GM21528 (cell line): ENCODE measurements around the gene TMEM233.
"Not testable (repeated sequence)": the region's sequence is repeated elsewhere in the genome, so short reads cannot be mapped to it uniquely, and the experiment has no call there.

ENCODE experiments used
- ATAC-seq: cut with Tn5 transposase; IDR thresholded peaks from one replicate; pipeline ENCODE4 v1.9.1; 2021; ENCODE audit warnings: mild to moderate bottlenecking, moderate library complexity; ENCODE audit not compliant: unreplicated experiment, low FRiP score

TMEM233 gene

DNA sequence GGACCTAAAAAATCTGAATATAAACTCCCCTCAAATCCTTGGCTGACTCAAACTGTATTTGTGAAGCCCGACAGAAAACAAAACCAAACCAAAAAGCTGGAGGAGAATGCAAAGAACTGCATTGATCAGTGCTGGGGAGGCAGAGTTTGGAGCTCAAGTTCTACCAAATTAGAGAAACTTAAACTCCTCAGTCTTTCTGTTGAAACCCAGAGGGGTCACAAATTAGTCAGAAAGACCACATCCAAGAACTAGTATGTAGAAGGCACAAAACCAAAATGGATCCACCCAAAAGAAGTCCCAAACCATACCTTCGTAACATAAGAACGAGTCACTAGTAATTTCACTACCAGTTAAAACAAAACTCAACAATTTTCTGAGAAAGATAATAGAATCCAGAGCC, 59.1 kb downstream of the TMEM233 start:
- ATAC-seq, result no peak

DNA sequence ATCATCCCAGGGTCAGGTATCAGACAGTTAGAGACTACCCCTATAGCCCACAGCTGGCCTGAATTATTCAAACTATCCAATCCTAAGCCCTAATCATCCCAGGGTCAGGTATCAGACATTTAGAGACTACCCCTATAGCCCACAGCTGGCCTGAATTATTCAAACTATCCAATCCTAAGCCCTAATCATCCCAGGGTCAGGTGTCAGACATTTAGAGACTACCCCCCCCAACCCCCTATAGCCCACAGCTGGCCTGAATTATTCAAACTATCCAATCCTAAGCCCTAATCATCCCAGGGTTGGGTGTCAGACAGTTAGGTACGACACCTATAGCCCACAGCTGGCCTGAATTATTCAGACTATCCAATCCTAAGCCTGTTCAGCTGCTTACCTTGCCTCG, 63.4 kb downstream of the TMEM233 start:
- not testable (repeated sequence) for ATAC-seq

DNA sequence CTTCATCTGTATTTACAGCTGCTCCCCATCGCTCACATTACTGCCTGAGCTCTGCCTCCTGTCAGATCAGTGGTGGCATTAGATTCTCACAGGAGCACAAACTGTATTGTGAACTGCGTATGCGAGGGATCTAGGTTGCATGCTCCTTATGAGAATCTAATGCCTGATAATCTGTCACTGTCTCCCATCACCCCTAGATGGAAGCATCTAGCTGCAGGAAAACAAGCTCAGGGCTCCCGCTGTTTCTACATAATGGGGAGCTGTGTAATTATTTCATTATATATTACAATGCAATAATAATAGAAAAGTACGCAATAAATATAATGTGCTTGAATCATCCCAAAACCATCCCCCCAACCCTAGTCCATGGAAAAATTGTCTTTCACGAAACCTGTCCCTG, 64.6 kb downstream of the TMEM233 start:
- not testable (repeated sequence) for ATAC-seq

DNA sequence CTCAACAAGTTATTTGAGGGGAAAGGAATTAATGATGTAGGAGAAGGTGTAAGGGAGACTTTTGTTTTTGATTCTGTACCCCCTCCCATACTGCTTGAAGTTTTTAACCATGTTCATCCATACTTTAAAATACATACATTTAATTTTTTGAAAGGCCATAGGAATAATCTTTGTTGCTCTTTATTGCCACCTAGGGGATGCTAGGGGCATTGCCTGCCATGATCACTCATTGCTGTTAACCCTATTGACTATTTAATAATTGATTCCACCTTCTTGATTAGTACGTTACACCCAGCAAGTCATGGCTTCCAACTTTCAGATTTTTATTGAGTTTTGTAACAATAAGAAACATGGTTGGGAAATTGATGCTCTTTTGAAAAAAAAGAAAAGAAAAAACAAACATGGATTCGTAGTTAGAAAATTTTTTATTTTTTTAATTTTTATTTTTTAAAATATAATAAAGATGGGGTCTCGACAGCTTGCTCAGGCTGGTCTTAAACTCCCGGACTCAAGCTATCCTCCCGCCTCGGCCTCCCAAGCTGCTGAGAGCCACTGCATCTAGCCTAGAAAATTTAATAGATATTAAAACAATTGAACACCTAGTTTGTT, 65.8 kb downstream of the TMEM233 start:
- ATAC-seq, result no peak

DNA sequence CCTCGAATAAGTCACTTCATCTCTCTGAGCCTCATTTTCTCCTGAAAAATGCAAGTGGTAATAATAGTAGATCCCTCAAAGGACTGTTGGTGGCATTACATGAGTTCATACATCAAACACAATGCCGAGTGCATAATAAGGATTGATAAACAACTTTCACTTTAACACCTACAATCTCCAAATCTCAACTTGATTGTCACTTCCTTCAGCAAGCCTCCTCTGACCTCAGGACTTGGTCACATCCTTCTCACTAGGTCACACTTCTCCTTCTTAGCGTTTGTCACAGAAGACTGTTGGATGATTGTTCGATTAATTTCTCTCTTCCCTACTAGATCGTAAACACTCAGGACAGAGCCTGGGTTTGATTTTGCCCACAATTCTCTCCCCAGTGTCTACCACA, 66.5 kb downstream of the TMEM233 start:
- ATAC-seq, result no peak

DNA sequence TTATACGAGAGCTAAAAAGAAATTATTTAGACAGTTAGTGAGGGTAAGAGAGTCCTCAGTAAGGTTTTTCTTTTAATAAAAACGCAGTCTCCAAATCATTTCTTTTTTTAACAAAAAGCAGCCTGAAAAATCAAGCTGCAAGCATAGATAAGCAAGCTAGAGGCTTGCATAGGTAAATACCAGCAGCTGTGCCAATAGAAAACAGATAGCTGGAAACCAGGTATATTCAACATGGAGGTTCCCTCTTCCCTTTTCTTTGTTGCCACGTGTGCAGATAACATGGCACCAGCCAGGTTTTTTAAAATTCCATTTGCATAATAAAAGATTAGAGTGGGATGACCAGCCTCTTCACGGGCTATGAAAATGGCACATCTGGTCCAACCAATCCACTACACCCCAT, 68.3 kb downstream of the TMEM233 start:
- no peak for ATAC-seq

DNA sequence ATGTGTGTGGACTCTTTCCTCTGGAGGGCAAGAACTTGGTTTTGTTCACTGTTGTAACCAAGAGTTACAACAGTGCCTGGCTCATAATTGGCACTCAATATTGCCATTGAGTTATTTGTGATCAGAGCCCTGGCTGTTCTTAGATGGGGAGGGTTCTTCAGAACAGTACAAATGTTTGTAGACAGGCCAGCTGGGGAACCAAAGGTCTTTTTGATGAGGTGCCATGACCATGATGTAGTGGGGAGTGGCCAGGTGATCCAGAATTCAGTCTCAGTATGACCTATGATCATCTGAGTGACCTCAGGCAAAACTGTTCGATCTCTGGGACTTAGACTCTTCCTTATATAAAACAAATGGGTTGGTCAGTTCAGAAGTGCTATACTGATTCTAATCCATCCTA, 71.1 kb downstream of the TMEM233 start:
- no peak for ATAC-seq

DNA sequence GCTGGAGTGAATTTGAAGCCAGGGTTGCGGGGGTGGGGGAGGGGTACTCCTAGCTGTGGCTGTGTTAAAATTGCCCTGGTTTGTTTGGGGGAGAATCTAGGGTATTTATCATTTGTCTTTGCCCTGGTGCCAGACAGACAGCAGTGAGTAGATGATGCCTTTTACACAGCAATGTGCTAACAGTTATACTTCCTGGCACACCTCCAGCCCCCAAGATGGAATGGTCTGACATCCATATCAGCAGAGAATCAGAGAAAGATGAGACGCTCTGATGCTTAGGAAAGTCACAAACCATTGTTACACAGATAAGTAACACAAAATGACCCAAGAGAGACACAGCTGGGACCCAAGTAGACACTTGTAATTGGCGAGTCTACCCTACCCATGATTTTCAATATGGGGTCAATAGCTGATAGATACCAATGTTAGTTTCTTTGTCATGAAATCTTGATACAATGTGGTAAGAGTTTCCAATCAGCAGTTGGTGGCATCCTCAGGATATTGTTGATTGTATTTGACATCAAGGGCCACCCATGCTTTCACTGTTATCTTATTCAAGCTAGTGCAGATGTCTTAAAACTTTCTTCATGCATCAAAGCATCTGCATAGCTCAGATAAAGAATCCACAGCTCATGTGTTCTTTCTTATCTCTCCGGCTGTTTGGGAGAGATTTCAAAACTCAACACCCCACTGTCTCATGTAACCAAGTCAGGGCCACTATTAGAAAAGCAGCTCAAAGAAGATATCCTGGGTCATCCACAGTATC, 71.8 kb downstream of the TMEM233 start:
- no peak for ATAC-seq

DNA sequence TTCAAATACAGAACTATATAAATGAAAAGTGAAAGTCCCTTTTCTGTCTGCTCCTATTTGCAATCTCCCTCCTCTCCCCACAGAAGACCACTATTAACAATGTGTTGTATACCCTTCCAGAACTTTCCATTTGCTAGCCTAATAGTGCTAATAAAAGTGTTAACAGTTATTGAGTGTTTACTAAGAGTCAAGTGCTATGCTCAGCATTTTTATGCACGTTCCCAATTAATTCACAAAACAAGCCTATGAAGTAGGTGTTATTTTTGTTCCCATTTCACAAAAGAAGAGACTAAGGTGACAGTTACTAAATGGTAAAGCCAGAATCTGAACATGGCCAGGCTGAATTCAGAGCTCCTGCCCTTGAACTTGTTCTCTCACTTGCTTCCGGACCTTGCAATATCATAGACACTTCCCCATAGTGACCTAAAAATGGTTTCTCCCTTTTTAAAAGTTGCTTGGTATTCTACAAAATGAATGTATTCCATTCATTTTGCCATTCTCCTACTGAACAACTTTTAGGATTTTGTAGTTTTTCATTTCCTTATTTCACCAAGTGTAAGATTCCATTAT, 72.7 kb downstream of the TMEM233 start:
- no peak for ATAC-seq

DNA sequence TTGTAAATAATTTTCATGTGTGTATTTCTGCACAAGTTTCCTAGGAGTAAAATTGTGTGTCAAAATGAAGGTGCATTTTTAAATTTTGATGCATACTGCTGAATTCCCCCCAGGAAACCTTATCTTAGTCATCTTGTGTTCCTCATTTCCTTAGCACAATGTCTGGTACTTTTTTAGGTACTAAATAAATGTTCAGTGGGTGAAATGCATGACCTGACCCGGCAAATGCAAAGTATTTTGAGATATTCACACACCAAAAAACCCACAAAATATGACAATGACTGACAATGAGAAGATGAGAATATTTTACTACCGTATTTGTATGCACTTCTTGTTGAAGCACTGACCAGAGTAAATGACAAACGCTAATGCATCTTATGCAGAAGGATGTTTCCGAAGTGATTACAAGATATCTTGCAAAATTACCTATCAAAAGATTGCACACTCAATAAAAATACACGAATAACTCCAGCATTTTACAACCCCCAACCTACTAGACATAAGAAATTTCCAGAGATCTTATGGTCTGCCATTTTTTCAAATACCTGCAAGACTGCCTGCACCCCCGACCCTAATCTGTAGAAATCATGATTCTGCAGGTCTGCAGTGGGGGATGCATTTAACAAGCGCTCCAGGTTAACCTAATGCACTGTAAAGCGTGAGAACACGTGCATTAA, 73.5 kb downstream of the TMEM233 start:
- ATAC-seq, result peak; percentile 13

DNA sequence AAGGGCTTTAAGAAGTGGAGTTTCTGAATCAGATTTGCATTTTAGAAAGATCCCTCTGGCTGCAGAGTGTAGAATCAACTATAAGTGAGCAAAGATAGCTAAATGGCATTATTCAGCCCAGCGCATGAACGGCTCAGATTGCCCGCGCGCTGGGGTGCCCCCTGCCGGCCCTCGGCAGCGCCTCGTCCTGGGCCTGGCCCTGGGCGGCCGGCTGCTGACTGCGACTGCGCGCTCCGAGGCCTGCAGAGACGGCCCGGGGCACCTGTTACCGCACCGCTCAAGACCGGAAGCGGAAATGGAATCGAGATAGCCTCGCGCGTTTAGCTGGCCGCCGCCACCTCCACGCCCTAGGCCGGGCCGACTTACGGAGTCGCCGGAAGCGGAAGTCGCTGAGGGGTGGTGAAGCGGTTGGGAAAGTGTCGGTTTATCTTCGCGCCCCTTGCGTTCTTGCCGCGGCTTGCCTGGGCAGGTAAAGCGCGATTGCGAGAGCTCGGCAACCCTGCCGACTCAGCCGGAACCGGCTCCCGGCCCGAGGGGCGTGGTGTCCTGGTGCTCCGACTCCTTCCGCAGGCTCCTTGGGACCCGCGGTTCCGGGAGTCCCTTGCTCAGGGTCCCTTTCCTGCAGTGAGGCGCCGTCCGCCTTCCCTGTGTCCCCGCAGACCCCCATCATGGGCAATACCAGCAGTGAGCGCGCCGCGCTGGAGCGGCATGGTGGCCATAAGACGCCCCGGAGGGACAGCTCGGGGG, 74.2 kb downstream of the TMEM233 start, which contains the start of gene PRKAB1:
PRKAB1 (plus strand) TSS at position 557 of the 747 bp plus-strand sequence; CDS start at position 669, 112 bp downstream.
- peak; percentile 96 for ATAC-seq

DNA sequence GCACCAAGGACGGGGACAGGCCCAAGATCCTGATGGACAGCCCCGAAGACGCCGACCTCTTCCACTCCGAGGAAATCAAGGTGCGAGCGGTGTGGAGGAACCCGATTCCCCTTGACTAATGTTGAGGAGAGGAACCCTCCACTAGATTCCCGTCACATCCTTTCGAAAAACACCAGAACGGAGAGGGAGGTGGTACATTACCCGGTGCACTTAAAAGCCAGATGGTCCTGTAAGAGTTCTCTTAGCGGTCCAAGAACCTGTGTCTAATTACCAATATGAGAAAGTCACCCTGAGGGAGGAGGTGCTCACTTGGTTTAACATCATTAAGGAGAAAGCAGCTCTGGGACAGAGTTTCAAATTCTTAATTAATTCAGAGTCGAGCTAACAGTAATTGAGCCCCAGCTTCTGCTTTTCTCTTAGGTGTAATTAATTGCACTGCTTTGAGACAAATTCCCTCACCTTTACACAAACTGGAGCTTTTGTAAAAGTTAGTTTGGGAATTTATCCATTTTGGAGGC, 74.8 kb downstream of the TMEM233 start:
- ATAC-seq, result no peak

DNA sequence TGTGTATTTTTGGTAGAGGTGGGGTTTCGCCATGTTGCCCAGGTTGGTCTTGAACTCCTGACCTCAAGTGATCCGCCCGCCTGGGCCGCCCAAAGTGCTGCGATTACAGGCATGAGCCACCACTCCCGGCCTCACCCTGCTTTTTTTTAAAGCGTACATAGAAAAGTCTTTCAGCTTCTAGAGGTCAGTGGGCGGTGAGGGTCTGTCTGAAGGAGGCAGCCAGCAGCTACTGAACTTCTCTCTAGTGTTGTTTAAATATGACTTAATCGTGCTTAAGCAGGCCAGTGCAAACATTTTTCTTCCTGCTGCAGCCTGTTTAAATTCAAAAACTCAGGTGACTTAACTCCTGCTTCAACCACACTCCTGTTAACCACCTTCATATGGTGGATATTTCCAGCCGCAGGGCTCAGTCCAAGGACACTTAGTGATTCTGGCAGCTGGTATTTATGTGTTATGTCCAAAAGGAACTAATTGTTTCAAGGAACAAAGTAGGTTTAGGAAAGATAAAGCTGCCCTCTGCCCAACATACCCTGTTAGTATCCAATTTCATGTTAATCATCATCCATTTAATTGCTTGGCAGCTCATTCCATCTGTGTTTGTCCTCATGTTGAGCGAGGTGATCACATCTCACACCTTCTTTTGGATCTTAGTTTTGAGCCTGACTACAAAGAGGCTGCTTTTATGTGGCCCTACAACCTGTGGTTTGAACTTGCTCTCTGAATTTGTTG, 76.3 kb downstream of the TMEM233 start:
- ATAC-seq, result no peak

DNA sequence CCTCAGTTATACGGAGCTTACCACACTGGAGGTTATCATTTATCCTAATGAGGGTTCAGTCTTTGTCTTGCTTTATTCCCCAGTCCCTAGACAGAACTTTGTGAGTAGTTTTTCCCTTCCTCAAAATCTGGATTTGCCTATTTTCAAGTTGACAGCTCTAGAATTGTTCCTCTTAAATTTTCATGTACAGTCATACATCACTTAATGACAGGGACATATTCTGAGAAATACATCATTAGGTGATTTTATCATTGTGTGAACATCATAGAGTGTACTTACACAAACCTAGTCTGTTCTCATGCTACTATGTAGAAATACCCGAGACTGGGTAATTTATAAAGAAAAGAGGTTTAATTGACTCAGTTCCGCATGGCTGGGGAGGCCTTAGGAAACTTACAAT, 77.5 kb downstream of the TMEM233 start:
- no peak for ATAC-seq

DNA sequence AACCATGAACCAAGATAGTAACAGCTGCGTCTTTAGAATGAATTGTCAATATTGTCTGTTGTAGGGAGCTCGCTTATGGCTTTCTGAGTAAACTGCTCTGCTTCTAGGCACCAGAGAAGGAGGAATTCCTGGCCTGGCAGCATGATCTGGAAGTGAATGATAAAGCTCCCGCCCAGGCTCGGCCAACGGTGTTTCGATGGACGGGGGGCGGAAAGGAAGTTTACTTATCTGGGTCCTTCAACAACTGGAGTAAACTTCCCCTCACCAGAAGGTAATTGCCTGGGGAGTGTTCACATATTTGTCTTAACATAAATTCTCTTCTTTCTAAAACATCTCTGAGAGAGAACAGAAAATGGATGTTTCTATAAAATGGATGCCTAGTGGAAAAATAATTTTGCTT, 78.6 kb downstream of the TMEM233 start:
- no peak for ATAC-seq

DNA sequence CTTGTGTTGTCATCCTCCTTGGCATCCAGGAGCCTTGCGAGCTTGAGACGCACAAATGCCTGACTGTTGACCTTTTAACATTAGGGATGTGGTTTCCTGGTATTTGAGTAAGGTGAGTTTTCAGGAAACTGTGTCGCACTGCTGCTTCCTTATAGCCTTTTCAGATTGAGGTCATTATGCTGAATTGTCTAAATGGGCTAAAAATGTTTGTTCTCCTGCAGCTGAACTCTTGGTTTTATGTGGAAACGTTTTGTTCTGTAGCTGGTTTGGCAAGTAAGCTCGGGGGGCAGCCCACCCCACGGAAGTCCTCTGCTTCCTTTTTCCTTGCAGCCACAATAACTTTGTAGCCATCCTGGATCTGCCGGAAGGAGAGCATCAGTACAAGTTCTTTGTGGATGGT, 80.1 kb downstream of the TMEM233 start:
- no peak for ATAC-seq

DNA sequence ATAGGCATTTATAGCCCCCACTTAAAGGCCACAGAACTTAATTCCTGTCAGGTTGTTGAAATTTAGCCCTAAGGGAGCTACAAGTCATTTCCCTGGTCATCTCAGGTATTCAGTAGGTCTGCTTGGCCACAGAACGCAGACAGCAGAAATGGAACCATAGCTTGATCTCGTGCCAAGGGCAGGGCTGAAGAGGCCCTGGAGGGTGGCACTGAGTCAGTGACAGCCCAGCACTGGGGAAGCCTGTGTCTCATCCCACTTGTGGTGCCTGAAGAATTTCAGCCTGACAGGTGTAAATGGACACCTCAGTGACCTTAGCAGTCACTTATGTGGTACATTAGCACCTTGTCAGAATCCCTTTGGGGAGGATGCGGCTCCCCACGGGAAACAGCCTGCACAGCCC, 81.0 kb downstream of the TMEM233 start:
- ATAC-seq, result no peak

DNA sequence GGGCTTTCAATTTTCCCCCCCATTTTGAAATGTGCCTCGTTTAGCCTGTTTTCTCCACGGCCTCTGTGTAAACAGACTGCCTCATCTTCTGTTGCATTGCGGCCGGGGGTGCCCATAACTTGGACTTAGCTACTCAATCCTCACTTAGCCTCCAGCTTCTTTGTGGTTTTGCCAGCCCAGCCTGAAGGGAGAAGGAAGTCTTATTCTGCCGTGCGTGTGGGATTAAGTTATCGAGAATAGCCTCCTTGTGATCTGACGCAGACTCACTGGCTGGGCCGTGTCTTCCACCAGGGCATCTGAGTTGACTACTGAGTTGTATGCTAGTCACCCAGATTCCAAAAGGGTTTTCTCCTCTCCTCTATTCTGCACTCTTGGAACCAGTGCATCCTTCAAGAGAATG, 82.4 kb downstream of the TMEM233 start:
- no peak for ATAC-seq

DNA sequence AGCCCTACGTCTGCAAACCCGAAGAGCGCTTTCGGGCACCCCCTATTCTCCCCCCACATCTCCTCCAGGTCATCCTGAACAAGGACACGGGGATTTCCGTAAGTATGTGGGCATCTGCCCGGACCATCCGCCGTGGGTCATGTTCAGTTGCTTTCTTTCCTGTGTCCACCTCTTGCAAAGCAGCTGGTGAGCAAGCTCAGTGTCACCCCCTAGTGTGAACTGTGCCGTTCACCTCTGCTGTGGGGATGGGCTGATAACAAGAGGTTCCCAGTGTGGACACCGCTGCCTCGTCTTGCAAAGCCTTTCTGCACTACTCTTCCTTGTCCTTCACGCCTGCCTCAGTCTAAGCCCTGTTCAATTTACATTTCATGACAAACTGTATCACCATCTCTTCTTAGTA, 83.0 kb downstream of the TMEM233 start:
- no peak for ATAC-seq

DNA sequence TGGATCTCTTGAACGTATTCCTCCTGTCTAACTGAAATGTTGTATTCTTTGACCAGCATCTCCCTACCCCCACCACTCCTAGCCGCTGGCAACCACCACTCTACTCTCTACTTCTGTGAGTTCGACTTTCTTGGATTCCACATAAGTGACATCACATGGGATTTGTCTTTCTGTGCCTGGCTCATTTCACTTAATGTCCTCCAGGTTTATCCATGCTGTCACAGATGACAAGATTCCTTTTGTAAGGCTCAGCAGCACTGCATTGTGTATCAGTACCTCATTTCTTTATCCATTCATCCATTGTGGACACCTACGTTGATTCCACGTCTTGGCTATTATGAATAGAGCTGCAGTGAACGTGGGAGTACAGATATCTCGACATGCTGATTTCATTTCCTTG, 84.9 kb downstream of the TMEM233 start:
- no peak for ATAC-seq
